Measurements from ENCODE around the gene CROCC. TPM values are rescaled to one million over a fixed set of nuclear protein-coding genes. Genes with fewer than 3 reads are reported as not detected.

CROCC gene
- polyA plus RNA-seq, 2 of the 4 experiments (the other 2 are of a cell fraction) = 4.4 to 10.6 TPM

DNA sequence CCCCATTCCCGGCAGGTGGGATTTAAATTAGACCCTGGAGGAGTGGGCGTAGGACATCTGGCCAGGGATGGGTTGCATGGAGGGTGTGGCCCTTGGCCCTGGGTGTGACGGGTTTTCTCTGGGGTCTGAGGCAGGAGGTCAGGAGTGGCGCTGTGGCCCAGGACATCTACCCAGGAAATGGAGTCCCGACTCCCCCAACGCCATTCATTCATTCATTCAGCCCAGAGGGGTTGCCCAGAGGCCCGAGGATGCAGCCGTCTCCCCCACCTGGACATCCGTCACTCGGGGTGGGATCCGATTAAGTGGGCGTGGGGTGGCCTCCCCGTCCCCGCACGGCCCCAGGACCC, 89.3 kb downstream of the CROCC start:
- TF ChIP-seq, protein P1, sequence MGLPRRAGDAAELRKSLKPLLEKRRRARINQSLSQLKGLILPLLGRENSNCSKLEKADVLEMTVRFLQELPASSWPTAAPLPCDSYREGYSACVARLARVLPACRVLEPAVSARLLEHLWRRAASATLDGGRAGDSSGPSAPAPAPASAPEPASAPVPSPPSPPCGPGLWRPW (IDR thresholded peaks at IDR 0.05) = no peak
- TF ChIP-seq MYC (IDR thresholded peaks at IDR 0.05; ENCODE audit: borderline replicate concordance, low read length) = no peak
- no peak for TF ChIP-seq POLR2A (IDR thresholded peaks at IDR 0.05; ENCODE audit: low read length)
- no peak for TF ChIP-seq RCOR1 (IDR thresholded peaks at IDR 0.05; ENCODE audit: low read depth, low read length)
- TF ChIP-seq MAZ (IDR thresholded peaks at IDR 0.05; ENCODE audit: borderline replicate concordance, low read depth, low read length) = no peak
- TF ChIP-seq EP300 (IDR thresholded peaks at IDR 0.05) = no peak
- TF ChIP-seq MAFK (IDR thresholded peaks at IDR 0.05; ENCODE audit: partially characterized antibody) = no peak
- TF ChIP-seq HOXA7 (CRISPR knock-in tag; IDR thresholded peaks at IDR 0.05) = no peak
- TF ChIP-seq POLR2AphosphoS2 (conservative IDR thresholded peaks at IDR 0.05; ENCODE audit: low read length) = no peak
- no peak for TF ChIP-seq CEBPB (IDR thresholded peaks at IDR 0.05)
- ChIA-PET CTCF (interaction anchor here (1.2 kb wide), 2 partner anchors 12 to 47 kb away, joined by 4 read pairs; no protein-coding TSS in a partner anchor), POLR2A (no interaction called here)
- WGBS (ENCODE audit: missing lambda C conversion rate) = 3% methylated on average over 7 of the region's 15 CpGs
- peak overlapping the region; percentile 94 for H3K4me3 ChIP-seq
- H3K4me1 ChIP-seq = peaks cover 16% of the 10 kb centered on the region; the same call in 2 of the 3 replicates
- no peaks in the 10 kb centered on the region for H3K9me3 ChIP-seq
- peak overlapping the region; percentile 86 to 98 for H3K27ac ChIP-seq
- ATAC-seq (peak; percentile 10 to 15; a peak in 3 of 6 replicates), FAIRE-seq (no peak), DNase-seq (ENCODE audit: low read depth in 1 of 2, low spot score in 1 of 2) (no peak)
- peak overlapping the region; percentile 94 for H3K4me2 ChIP-seq

DNA sequence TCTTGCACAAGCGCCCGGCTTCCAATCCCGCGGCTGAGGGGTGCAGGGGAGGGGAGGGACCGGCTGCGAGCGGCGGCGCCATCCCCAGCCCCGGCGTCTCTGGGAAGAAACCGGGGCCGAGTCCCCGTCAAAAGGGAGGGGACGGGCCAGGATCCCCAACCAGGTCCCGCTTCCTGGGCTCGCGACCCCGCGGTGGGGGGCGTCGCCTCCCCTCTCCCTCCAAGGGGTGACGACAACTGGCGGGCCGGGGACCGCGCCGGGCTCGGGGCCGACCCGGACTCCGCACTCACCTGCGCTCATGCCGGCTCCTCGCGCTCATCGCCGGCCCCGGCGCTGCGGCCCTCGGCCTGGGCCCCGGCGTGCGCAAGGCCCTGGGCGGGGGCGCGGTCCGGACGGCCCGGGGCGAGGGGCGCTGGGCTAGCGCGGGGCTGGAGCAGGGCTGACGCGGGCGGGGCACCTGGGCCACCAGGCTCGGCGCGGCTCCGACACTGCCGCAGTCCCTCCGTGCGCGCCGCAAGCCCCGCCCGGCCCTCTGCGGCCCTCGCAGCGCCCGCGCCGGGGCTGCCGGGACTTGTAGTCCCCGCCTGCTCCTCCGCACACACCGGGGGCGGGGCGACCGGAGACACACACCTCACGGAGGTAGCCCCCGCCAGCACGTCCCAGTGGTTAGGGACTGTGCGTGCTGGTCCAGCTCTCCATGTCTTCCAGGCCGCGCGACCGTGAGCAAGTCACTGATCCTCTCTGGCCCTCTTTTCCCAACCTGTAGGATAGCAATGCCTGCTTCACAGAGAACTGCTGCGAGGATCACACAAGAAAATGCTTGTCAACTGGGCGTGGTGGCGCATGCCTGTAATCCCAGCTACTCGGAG, 89.9 kb downstream of the CROCC start, which contains the start of gene ATP13A2:
TSS of gene ATP13A2 (minus strand) at position 490 of the 869 bp plus-strand sequence. CDS start at position 300, 190 bp downstream.
- CTCF ChIA-PET = interaction anchor here (1.5 kb wide), 1 partner anchor 9 kb away, joined by 3 read pairs; no protein-coding TSS in a partner anchor
- Histone ChIP-seq H3K9me3 (no peaks in the 10 kb centered on the region), H3K4me3 (peak within 1 kb of the TSS; percentile 94), H3K4me2 (peak within 1 kb of the TSS; percentile 94), H3K27ac (peak within 1 kb of the TSS; percentile 86 to 98), H3K4me1 (peaks cover 16% of the 10 kb centered on the region; the same call in 2 of the 3 replicates)
- WGBS (ENCODE audit: missing lambda C conversion rate) = 27% methylated on average over 3 of the region's 94 CpGs
- POLR2A ChIA-PET = interaction anchor here (0.7 kb wide), 1 partner anchor 429 kb away, joined by 3 read pairs; no protein-coding TSS in a partner anchor
- no peak for FAIRE-seq
- TF ChIP-seq ZSCAN20 (CRISPR knock-in tag; IDR thresholded peaks at IDR 0.05) = no peak
- TF ChIP-seq KDM1A (IDR thresholded peaks at IDR 0.05; ENCODE audit: low read depth) = no peak
- TF ChIP-seq POLR2A (IDR thresholded peaks at IDR 0.05; ENCODE audit: low read length) = peak; percentile 47
- TF ChIP-seq JUN (IDR thresholded peaks at IDR 0.05) = peak in 1 of 2 experiments; percentile 37; a peak in 1 of 5 replicates
- no peak for TF ChIP-seq ESRRA (IDR thresholded peaks at IDR 0.05; ENCODE audit: borderline replicate concordance, low read length)
- TF ChIP-seq NR3C1 (IDR thresholded peaks at IDR 0.05) = no peak
- TF ChIP-seq, protein P2, sequence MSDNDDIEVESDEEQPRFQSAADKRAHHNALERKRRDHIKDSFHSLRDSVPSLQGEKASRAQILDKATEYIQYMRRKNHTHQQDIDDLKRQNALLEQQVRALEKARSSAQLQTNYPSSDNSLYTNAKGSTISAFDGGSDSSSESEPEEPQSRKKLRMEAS (IDR thresholded peaks at IDR 0.05) = peak; percentile 23; the same call in 1 of the 2 replicates
- peak; percentile 95 for ATAC-seq
- DNase-seq (ENCODE audit: low read depth in 1 of 2, low spot score in 1 of 2) = peak; percentile 67 to 71

DNA sequence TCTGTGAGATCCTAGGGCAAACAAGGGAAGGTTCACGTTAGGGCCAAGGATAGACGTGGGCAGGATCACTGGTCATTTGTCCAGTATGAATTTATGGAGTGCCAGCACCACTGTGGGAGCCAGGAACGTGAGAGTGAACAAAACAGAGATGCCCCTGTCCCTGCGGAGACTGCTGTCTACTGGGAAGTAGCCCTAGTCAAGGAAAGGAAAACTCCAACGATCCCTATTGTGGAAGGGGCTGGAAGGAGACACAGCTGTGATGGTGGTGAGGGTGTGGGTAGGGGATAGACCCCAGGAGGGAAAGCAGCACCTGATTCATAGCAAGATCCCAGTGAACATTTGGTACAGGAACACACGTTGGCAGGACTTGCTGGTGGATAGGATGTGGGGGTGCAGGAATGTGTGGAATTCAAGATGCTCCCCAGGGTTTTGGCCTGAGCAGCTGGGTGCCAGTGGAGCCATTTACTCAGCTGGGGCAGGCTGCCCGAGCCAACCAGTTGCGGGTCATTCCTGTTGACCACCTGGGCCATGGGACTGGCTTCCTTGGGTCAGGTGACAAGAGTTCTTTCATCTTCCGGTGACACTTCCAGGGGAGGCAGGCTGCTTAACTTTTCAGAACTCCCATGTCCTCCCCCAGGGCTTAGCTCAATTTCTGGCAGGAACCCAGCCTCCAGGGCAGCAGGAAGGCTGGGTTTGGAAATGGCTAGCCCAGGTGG, 91.2 kb downstream of the CROCC start:
- no peak overlapping the region for H3K27ac ChIP-seq
- TF ChIP-seq, protein P3, sequence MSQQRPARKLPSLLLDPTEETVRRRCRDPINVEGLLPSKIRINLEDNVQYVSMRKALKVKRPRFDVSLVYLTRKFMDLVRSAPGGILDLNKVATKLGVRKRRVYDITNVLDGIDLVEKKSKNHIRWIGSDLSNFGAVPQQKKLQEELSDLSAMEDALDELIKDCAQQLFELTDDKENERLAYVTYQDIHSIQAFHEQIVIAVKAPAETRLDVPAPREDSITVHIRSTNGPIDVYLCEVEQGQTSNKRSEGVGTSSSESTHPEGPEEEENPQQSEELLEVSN (IDR thresholded peaks at IDR 0.05; ENCODE audit: borderline replicate concordance, low read depth) = no peak
- TF ChIP-seq FOXS1 (CRISPR knock-in tag; IDR thresholded peaks at IDR 0.05) (no peak), KDM5A (IDR thresholded peaks at IDR 0.05) (no peak), RCOR1 (IDR thresholded peaks at IDR 0.05; ENCODE audit: low read depth, low read length) (no peak), CHD2 (IDR thresholded peaks at IDR 0.05; ENCODE audit: low read length, partially characterized antibody) (no peak), POLR2AphosphoS2 (conservative IDR thresholded peaks at IDR 0.05; ENCODE audit: low read length) (no peak)
- ATAC-seq (no peak), FAIRE-seq (no peak), DNase-seq (ENCODE audit: low read depth in 1 of 2, low spot score in 1 of 2) (no peak)
- no peak overlapping the region for H3K4me3 ChIP-seq
- ChIA-PET POLR2A (no interaction called here), CTCF (interaction anchor here (1.0 to 2.5 kb wide), 8 partner anchors 8 to 61 kb away, joined by 3 to 15 read pairs (median 4); no protein-coding TSS in a partner anchor)
- H3K4me2 ChIP-seq = no peak overlapping the region
- peaks cover 16% of the 10 kb centered on the region; the same call in 2 of the 3 replicates for H3K4me1 ChIP-seq
- H3K9me3 ChIP-seq = no peaks in the 10 kb centered on the region
- 77% methylated on average over 9 of the region's 9 CpGs for WGBS (ENCODE audit: missing lambda C conversion rate)
